Mesenchymal stem cell (in vitro differentiated cells and primary cell): ENCODE measurements around the gene PRLH.
A peak's percentile ranks its signal among the peaks of the same experiment; 100 is the strongest.

Experiments
- DNase-seq: peaks from one replicate; pipeline ENCODE4 v3.0.0-alpha.2; 2013
- H2AFZ ChIP-seq: one replicate; pipeline ENCODE4 v1.6.1; 2013; ENCODE audit warnings: low read depth, mild to moderate bottlenecking, control low read depth, inconsistent platforms, low read length, moderate library complexity
- H2AK5ac ChIP-seq: 2 replicates; pipeline ENCODE4 v1.6.1; 2013; ENCODE audit warnings: low read length, moderate library complexity, mild to moderate bottlenecking, inconsistent platforms; ENCODE audit not compliant: severe bottlenecking
- H2BK120ac ChIP-seq: one replicate; pipeline ENCODE4 v1.6.1; 2013; ENCODE audit warnings: low read depth, mild to moderate bottlenecking, inconsistent platforms, low read length, moderate library complexity
- H2BK12ac ChIP-seq, 2 experiments: one replicate each; pipeline ENCODE4 v1.6.1; 2013; ENCODE audit warnings: inconsistent platforms in 2 of 2, low read length in 2 of 2, mild to moderate bottlenecking in 2 of 2, moderate library complexity in 2 of 2, control low read depth in 1 of 2
- H2BK15ac ChIP-seq: one replicate; pipeline ENCODE4 v1.6.1; 2013; ENCODE audit warnings: mild to moderate bottlenecking, low read depth, inconsistent platforms; ENCODE audit not compliant: poor library complexity, severe bottlenecking
- H2BK5ac ChIP-seq: 2 replicates; pipeline ENCODE4 v1.6.1; 2013; ENCODE audit warnings: low read depth, mild to moderate bottlenecking, low read length, control low read depth, inconsistent platforms; ENCODE audit not compliant: poor library complexity, severe bottlenecking
- H3K14ac ChIP-seq, 2 experiments: one replicate each; pipeline ENCODE4 v1.6.1; 2013; ENCODE audit warnings: inconsistent platforms in 2 of 2, low read length in 2 of 2, control low read depth in 1 of 2, mild to moderate bottlenecking in 1 of 2, moderate library complexity in 1 of 2
- H3K18ac ChIP-seq, 2 experiments: one replicate each; pipeline ENCODE4 v1.6.1; 2013; ENCODE audit warnings: inconsistent platforms in 2 of 2, low read length in 2 of 2, control low read depth in 1 of 2, low read depth in 1 of 2, mild to moderate bottlenecking in 1 of 2
- H3K23ac ChIP-seq, 2 experiments: one replicate each; pipeline ENCODE4 v1.6.1; 2013; ENCODE audit warnings: inconsistent platforms in 2 of 2, low read length in 2 of 2, mild to moderate bottlenecking in 2 of 2, moderate library complexity in 2 of 2, control low read depth in 1 of 2
- H3K27ac ChIP-seq: 2 replicates; pipeline ENCODE4 v1.5.1; 2013; ENCODE audit warnings: mild to moderate bottlenecking, moderate library complexity, low read length, control low read depth, inconsistent platforms; ENCODE audit not compliant: poor library complexity, severe bottlenecking
- H3K27me3 ChIP-seq, 2 experiments: 2 replicates each; pipeline versions ENCODE4 v1.6.1 to v1.7.0; 2013; ENCODE audit warnings: low read length in 2 of 2, mild to moderate bottlenecking in 2 of 2, moderate library complexity in 2 of 2, control low read depth in 1 of 2, inconsistent platforms in 1 of 2; ENCODE audit not compliant: control insufficient read depth in 1 of 2, insufficient read depth in 1 of 2
- H3K36me3 ChIP-seq, 2 experiments: 2 replicates each; pipeline versions ENCODE4 v1.6.1 to v1.7.0; 2013; ENCODE audit warnings: low read length in 2 of 2, control low read depth in 1 of 2, inconsistent platforms in 1 of 2, low read depth in 1 of 2, mild to moderate bottlenecking in 1 of 2; ENCODE audit not compliant: insufficient read depth in 2 of 2, control insufficient read depth in 1 of 2
- H3K4ac ChIP-seq, 2 experiments: one replicate each; pipeline ENCODE4 v1.6.1; 2013; ENCODE audit warnings: inconsistent platforms in 2 of 2, low read length in 2 of 2, mild to moderate bottlenecking in 2 of 2, moderate library complexity in 2 of 2, control low read depth in 1 of 2, low read depth in 1 of 2
- H3K4me1 ChIP-seq: 2 replicates; pipeline ENCODE4 v1.6.1; 2013; ENCODE audit warnings: low read depth, low read length, control low read depth; ENCODE audit not compliant: control insufficient read depth, insufficient read depth
- H3K4me2 ChIP-seq: 2 replicates; pipeline ENCODE4 v1.6.1; 2013; ENCODE audit warnings: low read length, mild to moderate bottlenecking, inconsistent platforms; ENCODE audit not compliant: poor library complexity, severe bottlenecking
- H3K4me3 ChIP-seq, 2 experiments: 2 replicates each; pipeline versions ENCODE4 v1.5.1 to v1.7.0; 2013; ENCODE audit warnings: low read length in 2 of 2, mild to moderate bottlenecking in 2 of 2, control low read depth in 1 of 2, low read depth in 1 of 2; ENCODE audit not compliant: insufficient read depth in 1 of 2
- H3K79me1 ChIP-seq: replicated peaks from 2 replicates; pipeline ENCODE4 v1.6.1; 2013; ENCODE audit warnings: mild to moderate bottlenecking, control low read depth, low read length, inconsistent platforms; ENCODE audit not compliant: poor library complexity, severe bottlenecking
- H3K9ac ChIP-seq: 2 replicates; pipeline ENCODE4 v1.7.0; 2013; ENCODE audit warnings: mild to moderate bottlenecking, low read length, moderate library complexity
- H3K9me3 ChIP-seq: 2 replicates; pipeline ENCODE4 v1.7.0; 2013; ENCODE audit warnings: mild to moderate bottlenecking, low read length; ENCODE audit not compliant: control insufficient read depth
- H4K8ac ChIP-seq: one replicate; pipeline ENCODE4 v1.6.1; 2013; ENCODE audit warnings: inconsistent platforms, mild to moderate bottlenecking, low read length, moderate library complexity
- H4K91ac ChIP-seq: one replicate; pipeline ENCODE4 v1.6.1; 2013; ENCODE audit warnings: mild to moderate bottlenecking, low read length, inconsistent platforms
- WGBS: methylation state at CpG from one replicate; pipeline ENCODE4 v1.1.7; 2013; ENCODE audit warnings: mixed read lengths; 5-methylcytosine and 5-hydroxymethylcytosine counted together

PRLH gene

DNA sequence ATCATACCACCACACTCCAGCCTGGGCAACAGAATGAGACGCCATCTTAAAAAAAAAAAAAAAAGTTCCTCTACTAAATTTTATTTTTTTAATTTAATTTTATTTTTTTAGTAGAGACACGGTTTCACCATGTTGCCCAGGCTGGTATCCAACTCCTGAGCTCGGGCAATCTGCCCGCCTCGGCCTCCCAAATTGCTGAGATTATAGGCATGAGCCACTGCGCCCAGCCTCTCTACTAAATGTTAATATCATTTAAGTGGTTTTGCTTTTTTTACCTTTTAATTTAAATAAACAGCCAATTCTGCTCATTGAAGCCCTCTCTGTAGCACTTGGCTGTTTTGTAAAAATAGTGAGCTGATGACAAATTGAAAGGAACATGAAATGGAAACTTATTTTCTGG, 15.0 kb downstream of the PRLH start:
- Histone ChIP-seq H4K91ac (no peak overlapping the region), H3K79me1 (no peaks in the 10 kb centered on the region), H3K27me3 (peaks cover 5 to 26% of the 10 kb centered on the region in 2 experiments), H3K18ac (no peak overlapping the region), H2BK15ac (no peak overlapping the region), H3K4me1 (peaks cover 14% of the 10 kb centered on the region), H3K27ac (no peak overlapping the region), H3K4me3 (peak overlapping the region in 1 of 2 experiments; percentile 68), H3K4ac (no peak overlapping the region), H3K23ac (no peak overlapping the region), H3K9me3 (no peaks in the 10 kb centered on the region), H2BK12ac (no peak overlapping the region), H3K14ac (no peak overlapping the region), H2BK5ac (no peak overlapping the region), H2AK5ac (no peak overlapping the region), H2AFZ (no peak overlapping the region), H3K9ac (peak overlapping the region; percentile 70), H4K8ac (no peak overlapping the region), H3K36me3 (no peaks in the 10 kb centered on the region), H2BK120ac (no peak overlapping the region), H3K4me2 (no peak overlapping the region)
- no peak for DNase-seq
- 95% methylated on average over 4 of the region's 6 CpGs for WGBS

- Histone ChIP-seq H2BK12ac (peak overlapping the region in 1 of 2 experiments; percentile 76), H3K9me3 (no peaks in the 10 kb centered on the region), H3K4ac (peak overlapping the region in 1 of 2 experiments; percentile 26), H3K18ac (peak overlapping the region; percentile 38 to 64), H3K14ac (peak overlapping the region in 1 of 2 experiments; percentile 75), H2BK5ac (no peak overlapping the region), H3K36me3 (no peaks in the 10 kb centered on the region), H3K79me1 (no peaks in the 10 kb centered on the region), H3K27ac (no peak overlapping the region), H3K4me1 (peaks cover 14% of the 10 kb centered on the region), H3K4me3 (peak overlapping the region; percentile 32 to 68), H3K23ac (no peak overlapping the region), H2BK120ac (no peak overlapping the region), H3K27me3 (peaks cover 5 to 19% of the 10 kb centered on the region in 2 experiments), H2BK15ac (no peak overlapping the region), H4K91ac (peak overlapping the region; percentile 81), H4K8ac (peak overlapping the region; percentile 41), H2AK5ac (no peak overlapping the region), H2AFZ (peak overlapping the region; percentile 93), H3K9ac (peak overlapping the region; percentile 70), H3K4me2 (peak overlapping the region; percentile 92)
- WGBS: 31% methylated on average over 25 of the region's 25 CpGs
- peak; percentile 83 for DNase-seq
Observed at GRCh38 chr2:237581751-237582746, 15.7 kb downstream of the PRLH start.

GRCh38 chr2:237583385-237584295, 17.3 kb downstream of the PRLH start:
- Histone ChIP-seq H3K4ac (no peak overlapping the region), H3K27me3 (peaks cover 5 to 13% of the 10 kb centered on the region in 2 experiments), H3K27ac (no peak overlapping the region), H2BK15ac (no peak overlapping the region), H2BK5ac (no peak overlapping the region), H2BK12ac (no peak overlapping the region), H3K36me3 (no peaks in the 10 kb centered on the region), H3K9ac (no peak overlapping the region), H3K18ac (no peak overlapping the region), H2AFZ (no peak overlapping the region), H3K14ac (no peak overlapping the region), H3K9me3 (no peaks in the 10 kb centered on the region), H4K8ac (no peak overlapping the region), H3K23ac (no peak overlapping the region), H3K4me1 (peaks cover 14% of the 10 kb centered on the region), H2BK120ac (no peak overlapping the region), H3K4me3 (no peak overlapping the region), H3K4me2 (no peak overlapping the region), H4K91ac (no peak overlapping the region), H2AK5ac (no peak overlapping the region), H3K79me1 (no peaks in the 10 kb centered on the region)
- WGBS: 94% methylated on average over 17 of the region's 19 CpGs
- no peak for DNase-seq
